ENCODE data around the gene BBX. TPM values are rescaled to one million over a fixed set of nuclear protein-coding genes. Genes with fewer than 3 reads are reported as not detected.

BBX gene
- total and polyA plus RNA-seq, 2 of the 13 experiments (the other 11 are each of a cell fraction or from before 2014, with no cell fraction given) = 13.7 to 23.2 TPM

DNA sequence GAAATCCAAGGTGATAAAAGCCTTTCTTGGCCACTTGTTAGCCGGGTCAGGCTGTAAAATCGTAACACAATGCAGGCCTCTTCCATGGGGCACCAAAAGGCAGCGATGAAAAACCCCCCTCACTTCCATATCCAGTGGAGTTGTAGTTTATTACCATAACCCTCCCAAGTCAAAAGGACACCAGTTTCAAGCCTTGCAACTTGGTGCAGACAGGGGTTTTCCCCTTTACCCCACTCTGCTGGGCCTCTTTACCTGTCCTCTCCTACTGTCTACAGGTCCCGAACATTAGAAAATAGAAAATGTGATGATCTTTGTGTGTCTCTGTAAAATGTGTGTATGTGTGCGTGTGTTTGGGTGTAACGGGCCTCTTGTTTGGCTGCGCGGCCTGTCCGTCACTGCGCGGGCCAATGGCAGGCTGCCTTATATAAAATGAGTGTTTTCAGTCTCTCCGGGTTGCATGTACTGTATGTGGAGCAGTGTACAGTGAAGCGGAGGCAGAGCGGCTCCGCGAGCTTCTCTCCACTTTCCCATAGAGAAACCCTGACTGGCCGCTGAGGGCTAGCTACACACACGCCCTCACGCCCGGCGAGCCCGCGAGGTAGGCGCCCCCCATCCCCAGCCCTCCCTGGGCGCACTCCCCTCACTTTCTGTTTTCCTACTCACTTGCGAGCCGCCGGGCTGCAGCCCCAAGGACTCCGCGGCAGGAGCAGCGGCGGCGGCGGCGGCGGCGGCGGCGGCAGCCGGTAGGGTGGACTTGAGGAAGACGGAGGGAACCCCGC is at the start of gene BBX (continued):
- TF ChIP-seq ZNF569 (CRISPR knock-in tag; IDR thresholded peaks at IDR 0.05; ENCODE audit: borderline replicate concordance) (0 out of 2 replicates have a peak, but pooled peaks have one; percentile 30), TARDBP (CRISPR knock-in tag; IDR thresholded peaks at IDR 0.05) (peak; percentile 42; the same call in 1 of the 2 replicates), ZNF343 (CRISPR knock-in tag; IDR thresholded peaks at IDR 0.05) (0 out of 2 replicates have a peak, but pooled peaks have one; percentile 65), DMAP1 (CRISPR knock-in tag; IDR thresholded peaks at IDR 0.05) (no peak; the same call in 1 of the 2 replicates), HNRNPLL (IDR thresholded peaks at IDR 0.05; ENCODE audit: low read depth, low read length, poor library complexity, severe bottlenecking) (peak; percentile 78), HOXA3 (CRISPR knock-in tag; IDR thresholded peaks at IDR 0.05) (peak; percentile 43; the same call in 1 of the 2 replicates), ZBTB20 (CRISPR knock-in tag; IDR thresholded peaks at IDR 0.05; ENCODE audit: borderline replicate concordance, low read depth) (no peak), KMT2B (CRISPR knock-in tag; IDR thresholded peaks at IDR 0.05) (peak; percentile 58; the same call in 1 of the 2 replicates), ZNF10 (CRISPR knock-in tag; IDR thresholded peaks at IDR 0.05; ENCODE audit: borderline replicate concordance, low read depth) (no peak), ZBTB38 (CRISPR knock-in tag; IDR thresholded peaks at IDR 0.05) (peak; percentile 41; the same call in 1 of the 2 replicates), ZNF781 (CRISPR knock-in tag; IDR thresholded peaks at IDR 0.05; ENCODE audit: borderline replicate concordance, not compliant biosample characterization) (peak; percentile 30), GABPA (IDR thresholded peaks at IDR 0.05; ENCODE audit: low read depth, low read length) (no peak), GABPA (CRISPR knock-in tag; IDR thresholded peaks at IDR 0.05; ENCODE audit: low read depth) (peak; percentile 17), SP2 (CRISPR knock-in tag; IDR thresholded peaks at IDR 0.05) (peak; percentile 97), ZNF678 (CRISPR knock-in tag; IDR thresholded peaks at IDR 0.05) (no peak), ZNF501 (CRISPR knock-in tag; IDR thresholded peaks at IDR 0.05) (peak; percentile 53; the same call in 1 of the 2 replicates), SRY (CRISPR knock-in tag; IDR thresholded peaks at IDR 0.05) (peak; percentile 41; the same call in 1 of the 2 replicates), MTA1 (CRISPR knock-in tag; IDR thresholded peaks at IDR 0.05; ENCODE audit: borderline replicate concordance) (no peak), KDM2A (CRISPR knock-in tag; IDR thresholded peaks at IDR 0.05; ENCODE audit: borderline replicate concordance, low read depth) (peak; percentile 87)
- TF ChIP-seq, protein P1, sequence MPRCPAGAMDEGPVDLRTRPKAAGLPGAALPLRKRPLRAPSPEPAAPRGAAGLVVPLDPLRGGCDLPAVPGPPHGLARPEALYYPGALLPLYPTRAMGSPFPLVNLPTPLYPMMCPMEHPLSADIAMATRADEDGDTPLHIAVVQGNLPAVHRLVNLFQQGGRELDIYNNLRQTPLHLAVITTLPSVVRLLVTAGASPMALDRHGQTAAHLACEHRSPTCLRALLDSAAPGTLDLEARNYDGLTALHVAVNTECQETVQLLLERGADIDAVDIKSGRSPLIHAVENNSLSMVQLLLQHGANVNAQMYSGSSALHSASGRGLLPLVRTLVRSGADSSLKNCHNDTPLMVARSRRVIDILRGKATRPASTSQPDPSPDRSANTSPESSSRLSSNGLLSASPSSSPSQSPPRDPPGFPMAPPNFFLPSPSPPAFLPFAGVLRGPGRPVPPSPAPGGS (CRISPR knock-in tag; IDR thresholded peaks at IDR 0.05) = 0 out of 2 replicates have a peak, but pooled peaks have one; percentile 70
- TF ChIP-seq, protein P2, sequence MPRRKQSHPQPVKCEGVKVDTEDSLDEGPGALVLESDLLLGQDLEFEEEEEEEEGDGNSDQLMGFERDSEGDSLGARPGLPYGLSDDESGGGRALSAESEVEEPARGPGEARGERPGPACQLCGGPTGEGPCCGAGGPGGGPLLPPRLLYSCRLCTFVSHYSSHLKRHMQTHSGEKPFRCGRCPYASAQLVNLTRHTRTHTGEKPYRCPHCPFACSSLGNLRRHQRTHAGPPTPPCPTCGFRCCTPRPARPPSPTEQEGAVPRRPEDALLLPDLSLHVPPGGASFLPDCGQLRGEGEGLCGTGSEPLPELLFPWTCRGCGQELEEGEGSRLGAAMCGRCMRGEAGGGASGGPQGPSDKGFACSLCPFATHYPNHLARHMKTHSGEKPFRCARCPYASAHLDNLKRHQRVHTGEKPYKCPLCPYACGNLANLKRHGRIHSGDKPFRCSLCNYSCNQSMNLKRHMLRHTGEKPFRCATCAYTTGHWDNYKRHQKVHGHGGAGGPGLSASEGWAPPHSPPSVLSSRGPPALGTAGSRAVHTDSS (CRISPR knock-in tag; conservative IDR thresholded peaks at IDR 0.05) = no peak
- TF ChIP-seq, protein P3, sequence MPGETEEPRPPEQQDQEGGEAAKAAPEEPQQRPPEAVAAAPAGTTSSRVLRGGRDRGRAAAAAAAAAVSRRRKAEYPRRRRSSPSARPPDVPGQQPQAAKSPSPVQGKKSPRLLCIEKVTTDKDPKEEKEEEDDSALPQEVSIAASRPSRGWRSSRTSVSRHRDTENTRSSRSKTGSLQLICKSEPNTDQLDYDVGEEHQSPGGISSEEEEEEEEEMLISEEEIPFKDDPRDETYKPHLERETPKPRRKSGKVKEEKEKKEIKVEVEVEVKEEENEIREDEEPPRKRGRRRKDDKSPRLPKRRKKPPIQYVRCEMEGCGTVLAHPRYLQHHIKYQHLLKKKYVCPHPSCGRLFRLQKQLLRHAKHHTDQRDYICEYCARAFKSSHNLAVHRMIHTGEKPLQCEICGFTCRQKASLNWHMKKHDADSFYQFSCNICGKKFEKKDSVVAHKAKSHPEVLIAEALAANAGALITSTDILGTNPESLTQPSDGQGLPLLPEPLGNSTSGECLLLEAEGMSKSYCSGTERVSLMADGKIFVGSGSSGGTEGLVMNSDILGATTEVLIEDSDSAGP (CRISPR knock-in tag; IDR thresholded peaks at IDR 0.05; ENCODE audit: borderline replicate concordance) = peak; percentile 61; the same call in 1 of the 2 replicates
- TF ChIP-seq, protein P4, sequence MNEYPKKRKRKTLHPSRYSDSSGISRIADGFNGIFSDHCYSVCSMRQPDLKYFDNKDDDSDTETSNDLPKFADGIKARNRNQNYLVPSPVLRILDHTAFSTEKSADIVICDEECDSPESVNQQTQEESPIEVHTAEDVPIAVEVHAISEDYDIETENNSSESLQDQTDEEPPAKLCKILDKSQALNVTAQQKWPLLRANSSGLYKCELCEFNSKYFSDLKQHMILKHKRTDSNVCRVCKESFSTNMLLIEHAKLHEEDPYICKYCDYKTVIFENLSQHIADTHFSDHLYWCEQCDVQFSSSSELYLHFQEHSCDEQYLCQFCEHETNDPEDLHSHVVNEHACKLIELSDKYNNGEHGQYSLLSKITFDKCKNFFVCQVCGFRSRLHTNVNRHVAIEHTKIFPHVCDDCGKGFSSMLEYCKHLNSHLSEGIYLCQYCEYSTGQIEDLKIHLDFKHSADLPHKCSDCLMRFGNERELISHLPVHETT (CRISPR knock-in tag; conservative IDR thresholded peaks at IDR 0.05) = no peak
